Adrenal gland (tissue), 12 donors: Measurements from ENCODE around the gene RAMACL. TPM values are rescaled to one million over a fixed set of nuclear protein-coding genes. Genes with fewer than 3 reads are reported as not detected.

Experiments
- DNase-seq, 7 donors: peaks; one replicate each; pipeline ENCODE4 v3.0.0-alpha.2; 2019 to 2020
- H3K27ac ChIP-seq, 5 donors: fragments of 200-600 bp; sonication (generic) in 4 of 5; 1 replicate in 3 of 5; 2 replicates in 2 of 5; pipeline versions ENCODE4 v1.5.1 to v1.8.0; 2016 to 2020; ENCODE audit warnings: mild to moderate bottlenecking in 1 of 5
- H3K27me3 ChIP-seq: fragments of 200-600 bp; 2 replicates; pipeline ENCODE4 v1.8.0; 2021
- H3K36me3 ChIP-seq, 2 donors: fragments of 200-600 bp; replicated peaks in 1 of 2; 1 replicate in 1 of 2; 2 replicates in 1 of 2; pipeline versions ENCODE4 v1.5.1 to v1.8.0; 2018 to 2022
- H3K4me1 ChIP-seq, 2 donors: fragments of 200-600 bp; replicated peaks in 1 of 2; 1 replicate in 1 of 2; 2 replicates in 1 of 2; pipeline versions ENCODE4 v1.5.1 to v1.8.0; 2018 to 2021
- H3K4me3 ChIP-seq, 4 donors: fragments of 200-600 bp; sonication (generic) in 3 of 4; one replicate each; pipeline ENCODE4 v1.5.1; 2016 to 2018
- H3K9me3 ChIP-seq, 3 donors: fragments of 200-600 bp; sonication (generic) in 1 of 3; replicated peaks in 1 of 3; 1 replicate in 2 of 3; 2 replicates in 1 of 3; pipeline versions ENCODE4 v1.5.1 to v1.8.0; 2016 to 2021
- CTCF ChIP-seq, 6 experiments: fragments of 450-650 bp in 4 of 6; fragments of 200-600 bp in 2 of 6; sonication (generic) in 1 of 6; IDR thresholded peaks; 1 replicate in 5 of 6; 2 replicates in 1 of 6; pipeline versions ENCODE4 v1.5.1 to v1.8.0; 2016 to 2021; ENCODE audit warnings: antibody characterized with exemption in 6 of 6, mild to moderate bottlenecking in 2 of 6, moderate library complexity in 1 of 6
- POLR2A ChIP-seq, 2 donors: fragments of 450-650 bp; IDR thresholded peaks; one replicate each; pipeline ENCODE4 v1.6.1; 2017; ENCODE audit warnings: antibody characterized with exemption in 2 of 2, mild to moderate bottlenecking in 2 of 2, moderate library complexity in 1 of 2
- WGBS, 4 donors: extraction: QIAGEN DNeasy Blood & Tissue Kit in 2 of 4; methylation state at CpG; one replicate each; pipeline versions ENCODE4 v1.1.5 to v1.1.7; 2013 to 2017; 5-methylcytosine and 5-hydroxymethylcytosine counted together
- intact Hi-C, 2 donors: fragments of 100-400 bp; cut with DNase I; formaldehyde crosslinking; loops; one replicate each; pipeline versions ENCODE4 v1.14.1 to v1.15.0; 2022 to 2023
- polyA plus RNA-seq, 3 donors: library from polyadenylated mRNA; stranded (reverse); fragments of 200-250 nt in 2 of 3; fragments of 350-450 nt in 1 of 3; fragmentation: Illumina TruSeq in 1 of 3; extraction: RNeasy Lipid Tissue Mini Kit (QIAGEN cat#74804) in 1 of 3; gene quantifications; one replicate each; pipeline ENCODE4 v1.2.3, GENCODE V29; 2013 to 2014
- total RNA-seq, 9 donors: library from RNA; depleted of rRNA in 4 of 9; stranded (reverse); fragments of >200 nt in 4 of 9; fragments of 120-200 nt in 1 of 9; fragmentation: NEBNext Ultra II Directional in 1 of 9; extraction: Animal tissue kit (Norgen Biotek cat#: 25700) in 1 of 9; gene quantifications; one replicate each; pipeline versions ENCODE4 v1.1.0 to v1.2.4, GENCODE V29; 2013 to 2023
- donor health status: healthy with polysubstance abuse.
- donor health status: Bipolar disorder and iron deficiency.
- donor health status: DM: yes; HTN: yes; CAD: no.
- donor health status: DM: no; HTN: no; CAD: no.
- donor health status: DM: no; HTN: no; CAD: no.
- donor health status: DM: yes; HTN: yes; CAD: no.

The RAMACL gene
- total and polyA plus RNA-seq, 12 donors: 0.14 to 4.2 (median 0.46) TPM

GRCh38 chr6:166538297-166539010 is 48.0 kb downstream of the RAMACL start:
- 83 to 91% (median 88%) methylated on average over 15 to 17 of the region's 17 CpGs for WGBS, 4 donors
- TF ChIP-seq POLR2A (IDR thresholded peaks at IDR 0.05) (no peak), CTCF (IDR thresholded peaks at IDR 0.05) (no peak)

GRCh38 chr6:166534658-166535406 is 51.6 kb downstream of the RAMACL start:
- TF ChIP-seq POLR2A (IDR thresholded peaks at IDR 0.05): no peak
- Histone ChIP-seq H3K27ac (no peak overlapping the region), H3K4me1 (no peaks in the 10 kb centered on the region), H3K36me3 (no peaks in the 10 kb centered on the region), H3K9me3 (no peaks in the 10 kb centered on the region), H3K27me3 (no peaks in the 10 kb centered on the region), H3K4me3 (no peak overlapping the region)
- intact Hi-C loops: no loop called here
- no peak for DNase-seq
- 92 to 94% (median 93%) methylated on average over 15 to 17 of the region's 17 CpGs for WGBS, 4 donors

More at GRCh38 chr6:166538297-166539010, 48.0 kb downstream of the RAMACL start:
- intact Hi-C loops: no loop called here
- Histone ChIP-seq H3K36me3 (no peaks in the 10 kb centered on the region), H3K9me3 (no peaks in the 10 kb centered on the region), H3K4me1 (no peaks in the 10 kb centered on the region), H3K27ac (no peak overlapping the region), H3K27me3 (no peaks in the 10 kb centered on the region), H3K4me3 (no peak overlapping the region)
- no peak for DNase-seq

GRCh38 chr6:166533205-166533824 is 53.2 kb downstream of the RAMACL start:
- TF ChIP-seq CTCF (IDR thresholded peaks at IDR 0.05): no peak
- no peak for TF ChIP-seq POLR2A (IDR thresholded peaks at IDR 0.05)
- H3K9me3 ChIP-seq: no peaks in the 10 kb centered on the region
- 91 to 95% (median 94%) methylated on average over 14 to 15 of the region's 15 CpGs for WGBS, 4 donors
- no peaks in the 10 kb centered on the region for H3K36me3 ChIP-seq
- no peak overlapping the region for H3K4me3 ChIP-seq
- intact Hi-C loops: no loop called here
- peak in 1 of 7 donors; percentile 30 for DNase-seq
- no peaks in the 10 kb centered on the region for H3K27me3 ChIP-seq
- no peaks in the 10 kb centered on the region for H3K4me1 ChIP-seq
- H3K27ac ChIP-seq: no peak overlapping the region

Other genes starting within 250 kb of the RAMACL start
- gene SFT2D1, start 244.1 kb downstream of the RAMACL start, total RNA-seq: 10 to 100 TPM; 32.6 to 68.0 (median 49.9) TPM
- 10 to 100 TPM; 33.4 to 50.0 (median 40.1) TPM for gene SFT2D1, start 244.1 kb downstream of the RAMACL start, polyA plus RNA-seq
- gene MPC1, start 203.7 kb downstream of the RAMACL start, total RNA-seq: 10 to 100 TPM; 22.8 to 70.3 (median 42.9) TPM
- 10 to 100 TPM; 32.3 to 76.9 (median 55.6) TPM for gene MPC1, start 203.7 kb downstream of the RAMACL start, polyA plus RNA-seq
- gene RPS6KA2, start 40.6 kb upstream of the RAMACL start, total RNA-seq: 10 to 100 TPM; 10.8 to 40.4 (median 26.3) TPM
- 10 to 100 TPM in 2 of 3 donors, 1 to 10 TPM in 1; 7.0 to 28.5 (median 10.2) TPM for gene RPS6KA2, start 40.6 kb upstream of the RAMACL start, polyA plus RNA-seq